Osteocyte (in vitro differentiated cells): Measurements from ENCODE around the gene PPL. TPM values are rescaled to one million over a fixed set of nuclear protein-coding genes. Genes with fewer than 3 reads are reported as not detected.

Experiments
- DNase-seq: peaks from one replicate; pipeline ENCODE4 v3.0.0; 2021; ENCODE audit warnings: mixed read lengths; ENCODE audit not compliant: unreplicated experiment; ENCODE audit errors: extremely low spot score
- H3K27ac Mint-ChIP-seq: one replicate; pipeline ENCODE4 v1.8.0; 2021; ENCODE audit warnings: mild to moderate bottlenecking, mixed read lengths; ENCODE audit not compliant: unreplicated experiment
- H3K27me3 Mint-ChIP-seq: one replicate; pipeline ENCODE4 v1.8.0; 2021; ENCODE audit warnings: mixed read lengths; ENCODE audit not compliant: unreplicated experiment
- H3K36me3 Mint-ChIP-seq: one replicate; pipeline ENCODE4 v1.8.0; 2021; ENCODE audit warnings: mixed read lengths; ENCODE audit not compliant: unreplicated experiment
- H3K4me1 Mint-ChIP-seq: one replicate; pipeline ENCODE4 v1.8.0; 2021; ENCODE audit warnings: mixed read lengths; ENCODE audit not compliant: unreplicated experiment
- H3K4me3 Mint-ChIP-seq: one replicate; pipeline ENCODE4 v1.8.0; 2021; ENCODE audit warnings: mild to moderate bottlenecking, moderate library complexity, mixed read lengths; ENCODE audit not compliant: unreplicated experiment
- H3K9me3 Mint-ChIP-seq: one replicate; pipeline ENCODE4 v1.8.0; 2021; ENCODE audit warnings: mixed read lengths; ENCODE audit not compliant: unreplicated experiment
- CTCF ChIP-seq: fragments of 200-600 bp; sonication (generic); IDR thresholded peaks from 2 replicates; pipeline ENCODE4 v1.5.0; 2021; ENCODE audit warnings: antibody characterized with exemption, mild to moderate bottlenecking, moderate library complexity
- total RNA-seq: library from RNA; stranded (reverse); gene quantifications from 2 replicates; pipeline ENCODE4 v1.2.1, GENCODE V29; 2021

Gene PPL
- total RNA-seq, 1 donor from 2014 or later = 10.3 TPM

GRCh38 chr16:4868026-4868425, 68.9 kb downstream of the PPL start:
- H3K27ac Mint-ChIP-seq = no peak overlapping the region
- H3K36me3 Mint-ChIP-seq = peaks cover 41% of the 10 kb centered on the region
- H3K9me3 Mint-ChIP-seq = no peaks in the 10 kb centered on the region
- DNase-seq = no peak
- no peak overlapping the region for H3K4me3 Mint-ChIP-seq
- no peaks in the 10 kb centered on the region for H3K27me3 Mint-ChIP-seq
- H3K4me1 Mint-ChIP-seq = peaks cover 5% of the 10 kb centered on the region
- TF ChIP-seq CTCF = no peak

GRCh38 chr16:4866586-4866985, 70.4 kb downstream of the PPL start:
- no peaks in the 10 kb centered on the region for H3K27me3 Mint-ChIP-seq
- peaks cover 5% of the 10 kb centered on the region for H3K4me1 Mint-ChIP-seq
- H3K36me3 Mint-ChIP-seq = peaks cover 35% of the 10 kb centered on the region
- no peak for TF ChIP-seq CTCF
- DNase-seq = no peak
- no peak overlapping the region for H3K4me3 Mint-ChIP-seq
- no peak overlapping the region for H3K27ac Mint-ChIP-seq
- H3K9me3 Mint-ChIP-seq = no peaks in the 10 kb centered on the region

GRCh38 chr16:4865231-4865860, 71.6 kb downstream of the PPL start:
- Mint-ChIP-seq H3K4me3 (no peak overlapping the region), H3K27me3 (no peaks in the 10 kb centered on the region), H3K9me3 (no peaks in the 10 kb centered on the region), H3K4me1 (peaks cover 5% of the 10 kb centered on the region), H3K27ac (no peak overlapping the region), H3K36me3 (peaks cover 34% of the 10 kb centered on the region)
- no peak for DNase-seq
- no peak for TF ChIP-seq CTCF

- Mint-ChIP-seq H3K9me3 (no peaks in the 10 kb centered on the region), H3K4me3 (no peak overlapping the region), H3K36me3 (peaks cover 34% of the 10 kb centered on the region), H3K27ac (no peak overlapping the region), H3K27me3 (no peaks in the 10 kb centered on the region), H3K4me1 (peaks cover 8% of the 10 kb centered on the region)
- no peak for DNase-seq
- TF ChIP-seq CTCF = no peak
These were observed 72.2 kb downstream of the PPL start for GRCh38 chr16:4864728-4865127.

GRCh38 chr16:4862639-4863038, 74.3 kb downstream of the PPL start:
- no peaks in the 10 kb centered on the region for H3K9me3 Mint-ChIP-seq
- no peak overlapping the region for H3K4me3 Mint-ChIP-seq
- H3K36me3 Mint-ChIP-seq = peaks cover 44% of the 10 kb centered on the region
- H3K4me1 Mint-ChIP-seq = peaks cover 15% of the 10 kb centered on the region
- no peak overlapping the region for H3K27ac Mint-ChIP-seq
- DNase-seq = no peak
- TF ChIP-seq CTCF = no peak
- no peaks in the 10 kb centered on the region for H3K27me3 Mint-ChIP-seq
